GM18909 (cell line): Measurements from ENCODE around the gene PFN3.
A peak's percentile ranks its signal among the peaks of the same experiment; 100 is the strongest.
"Not testable (repeated sequence)": the region's sequence is repeated elsewhere in the genome, so short reads cannot be mapped to it uniquely, and the experiment has no call there.

Experiments used
- ATAC-seq: cut with Tn5 transposase; IDR thresholded peaks from one replicate; pipeline ENCODE4 v1.9.1; 2021; ENCODE audit warnings: mild to moderate bottlenecking; ENCODE audit not compliant: unreplicated experiment, poor library complexity

PFN3 gene

GRCh38 chr5:177426566-177427210, 26.2 kb upstream of the PFN3 start, which contains the start of gene GRK6:
Gene GRK6 (plus strand): TSS chr5:177426676. CDS start chr5:177426846, 170 bp downstream.
- ATAC-seq = peak; percentile 9

GRCh38 chr5:177425801-177426565, 25.5 kb upstream of the PFN3 start:
- ATAC-seq = peak; percentile 79

- no peak for ATAC-seq
Observed at GRCh38 chr5:177425196-177425800, 24.8 kb upstream of the PFN3 start.

GRCh38 chr5:177423671-177424070, 23.2 kb upstream of the PFN3 start:
- ATAC-seq = no peak

GRCh38 chr5:177421062-177421798, 20.8 kb upstream of the PFN3 start:
- no peak for ATAC-seq

- not testable (repeated sequence) for ATAC-seq
Observed at GRCh38 chr5:177420472-177420871, 20.0 kb upstream of the PFN3 start.

- ATAC-seq = no peak
Observed at GRCh38 chr5:177419046-177419445, 18.6 kb upstream of the PFN3 start.

GRCh38 chr5:177417081-177417480, 16.6 kb upstream of the PFN3 start:
- ATAC-seq = not testable (repeated sequence)

GRCh38 chr5:177414481-177414880, 14.0 kb upstream of the PFN3 start:
- ATAC-seq = no peak

GRCh38 chr5:177412603-177413233, 12.3 kb upstream of the PFN3 start:
- peak; percentile 58 for ATAC-seq

GRCh38 chr5:177410575-177410974, 10.1 kb upstream of the PFN3 start:
- ATAC-seq = no peak

GRCh38 chr5:177409043-177409801, 8.8 kb upstream of the PFN3 start, which contains the start of gene F12:
Gene F12 (minus strand): TSS chr5:177409564. CDS start chr5:177409527, 37 bp downstream.
- ATAC-seq = no peak

GRCh38 chr5:177405805-177406204, 5.3 kb upstream of the PFN3 start:
- no peak for ATAC-seq

GRCh38 chr5:177405312-177405711, 4.9 kb upstream of the PFN3 start:
- ATAC-seq = no peak

- ATAC-seq = no peak
Observed at GRCh38 chr5:177404641-177405179, 4.2 kb upstream of the PFN3 start.

GRCh38 chr5:177403792-177404640, 3.6 kb upstream of the PFN3 start:
- peak; percentile 76 for ATAC-seq

- ATAC-seq = peak; percentile 21
Observed at GRCh38 chr5:177403102-177403791, 2.8 kb upstream of the PFN3 start.
